ENCODE measurements around the gene MICAL2. TPM values are rescaled to one million over a fixed set of nuclear protein-coding genes. Genes with fewer than 3 reads are reported as not detected.

Gene MICAL2
- total RNA-seq, 1 donor from 2014 or later = 110 TPM

DNA sequence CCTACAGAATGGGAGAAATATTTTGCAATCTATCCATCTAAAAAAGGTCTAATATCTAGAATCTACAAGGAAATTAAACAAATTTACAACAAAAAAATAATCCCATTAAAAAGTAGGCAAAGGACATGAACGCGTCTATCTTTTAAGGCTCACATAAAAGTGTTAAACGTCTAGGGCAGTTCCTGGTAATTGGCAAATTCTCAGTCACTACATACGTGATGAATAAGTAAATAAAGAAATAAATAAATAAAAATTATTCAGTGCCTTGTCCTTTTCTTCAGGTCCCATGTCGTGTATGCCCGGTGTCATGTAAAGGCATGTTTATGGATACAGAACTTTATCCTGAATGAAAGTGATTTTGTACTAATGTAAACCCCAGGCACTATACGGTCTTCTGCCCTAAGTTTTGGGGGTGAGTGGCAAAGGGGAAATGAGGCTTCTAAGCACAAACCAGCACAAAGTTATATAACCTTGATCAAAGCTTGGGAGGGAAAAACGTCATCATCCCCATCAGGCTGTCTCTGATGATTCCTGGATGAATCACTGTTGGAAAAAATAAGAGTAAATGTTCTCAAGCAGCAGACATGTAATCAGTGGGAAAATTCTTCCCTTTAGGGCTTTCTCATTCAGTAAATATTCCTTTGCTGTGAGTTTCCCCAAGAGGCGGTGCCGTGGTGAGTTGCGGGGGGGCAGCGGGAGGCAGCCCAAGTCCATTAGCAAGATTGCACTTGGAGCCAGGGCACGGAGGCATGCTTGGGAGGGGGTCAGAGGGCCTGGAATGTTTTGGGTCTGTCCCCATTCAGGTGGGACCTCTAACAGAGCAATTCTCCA lies 30.4 kb upstream of the MICAL2 start:
- peak; percentile 93 for DNase-seq

DNA sequence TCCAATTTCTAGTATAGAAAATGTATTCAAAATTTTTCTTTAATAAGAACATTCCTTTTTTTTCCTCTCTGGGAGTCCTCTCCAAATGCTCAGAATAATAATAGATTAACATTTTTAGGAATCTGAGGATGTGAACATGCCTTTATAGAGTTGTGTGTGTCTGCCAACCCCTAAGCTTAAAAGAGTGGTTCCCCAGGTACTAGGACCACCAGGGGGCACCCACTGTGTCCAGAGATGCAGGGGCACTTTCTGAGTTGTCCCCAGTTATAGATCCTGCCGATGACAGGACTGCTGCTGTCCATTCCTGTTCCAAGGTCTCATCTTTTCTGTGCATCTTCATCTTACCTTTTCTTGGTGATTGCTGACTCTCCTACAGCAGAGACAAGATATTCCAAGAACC lies 27.0 kb upstream of the MICAL2 start:
- DNase-seq = peak; percentile 31

DNA sequence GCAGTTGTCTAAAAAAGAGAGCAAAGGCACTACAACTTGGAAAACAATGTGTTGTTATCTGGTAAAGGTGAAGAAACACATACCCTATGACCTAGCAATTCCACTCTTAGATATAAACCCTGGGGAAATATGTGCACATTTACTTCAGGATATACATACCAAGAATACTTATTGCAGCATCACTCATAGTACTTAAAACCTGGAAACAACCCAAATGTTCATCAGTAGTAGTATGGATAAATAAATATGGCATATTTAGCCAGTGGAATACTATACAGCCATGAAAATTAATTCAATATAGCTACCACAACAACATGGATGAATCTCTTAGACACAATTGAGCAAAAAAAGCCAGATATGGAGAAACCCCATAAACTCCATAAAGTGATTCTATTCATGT lies 26.1 kb upstream of the MICAL2 start:
- no peak for DNase-seq

DNA sequence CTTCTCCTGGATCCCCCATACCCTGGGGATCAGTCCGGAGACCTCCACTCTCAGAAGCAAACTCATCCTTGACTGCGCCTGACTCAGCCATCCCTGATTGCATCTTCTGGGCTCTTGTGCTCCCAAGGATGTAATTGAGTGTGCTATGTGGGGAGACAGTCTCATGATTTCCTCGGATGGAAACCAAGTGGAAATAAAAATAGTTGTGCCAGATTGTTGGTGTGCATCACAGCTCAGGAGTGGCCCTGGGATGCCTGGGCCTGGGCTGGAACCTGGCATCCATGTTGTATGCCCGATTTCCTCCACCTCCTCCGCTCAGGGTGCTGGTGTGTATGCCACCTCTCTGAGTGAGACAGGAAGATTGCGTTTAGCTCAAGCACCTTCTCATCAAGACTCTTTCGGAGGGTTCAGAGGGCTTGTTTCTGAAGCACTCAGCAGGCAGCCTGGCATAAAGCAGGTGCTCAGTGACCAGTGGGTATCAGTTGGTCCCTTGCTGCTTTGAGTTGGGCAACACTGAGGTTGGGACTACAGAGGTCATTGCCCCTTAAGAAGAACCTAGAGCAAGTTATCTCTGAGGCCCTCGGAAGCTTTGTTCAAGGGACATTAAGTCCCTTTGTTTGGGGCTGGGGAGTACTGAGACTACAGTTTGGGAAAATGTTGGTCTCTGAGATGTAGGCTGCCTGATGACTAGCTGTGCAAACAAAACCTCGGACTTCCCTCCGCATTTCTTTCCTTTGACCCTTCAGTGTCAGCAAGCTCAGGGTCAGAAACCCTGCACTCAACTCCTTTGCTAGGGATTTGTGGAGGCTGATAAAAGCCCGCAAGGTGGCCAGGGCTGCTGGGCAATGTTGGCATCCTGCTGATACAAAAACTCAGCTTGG lies 24.8 kb upstream of the MICAL2 start:
- peak; percentile 44 for DNase-seq

DNA sequence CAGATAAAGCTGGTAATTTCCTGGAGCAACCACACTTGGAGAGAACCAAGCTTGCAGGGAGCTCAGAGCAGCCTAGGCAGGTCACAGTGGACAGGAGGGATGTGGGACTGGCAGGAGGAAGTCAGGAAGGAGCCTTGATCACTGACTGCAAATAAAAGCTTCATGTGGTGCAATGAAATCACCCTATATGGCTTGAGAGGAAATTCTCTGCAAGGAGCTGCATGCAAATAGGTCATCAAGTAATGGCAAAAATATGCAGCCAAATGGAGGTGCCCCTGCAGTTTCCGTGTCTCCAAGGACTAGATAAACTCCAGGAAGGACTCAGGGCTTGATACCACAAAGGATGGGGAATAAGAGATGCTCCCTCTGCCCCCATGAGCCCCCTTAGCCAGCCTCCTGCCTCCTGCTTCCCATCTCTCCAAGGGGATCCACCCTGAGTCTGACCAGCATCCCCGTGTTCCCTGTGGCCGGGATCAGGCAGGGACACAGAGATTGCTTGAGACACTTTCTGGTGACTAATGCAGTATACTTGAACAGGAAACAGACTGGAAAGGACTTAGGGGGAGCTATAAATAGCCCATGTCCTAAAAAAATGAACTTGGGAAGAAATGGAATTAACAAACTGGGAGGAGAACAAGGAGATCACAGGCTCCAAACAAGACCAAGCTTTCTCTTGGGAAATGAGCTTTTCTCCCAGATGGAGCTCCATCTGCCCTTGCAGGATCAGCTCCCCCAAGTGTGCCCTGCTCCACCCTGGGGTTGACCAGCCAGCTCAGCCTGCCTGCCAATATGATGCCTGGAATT lies 23.9 kb upstream of the MICAL2 start:
- peak; percentile 92 for DNase-seq

DNA sequence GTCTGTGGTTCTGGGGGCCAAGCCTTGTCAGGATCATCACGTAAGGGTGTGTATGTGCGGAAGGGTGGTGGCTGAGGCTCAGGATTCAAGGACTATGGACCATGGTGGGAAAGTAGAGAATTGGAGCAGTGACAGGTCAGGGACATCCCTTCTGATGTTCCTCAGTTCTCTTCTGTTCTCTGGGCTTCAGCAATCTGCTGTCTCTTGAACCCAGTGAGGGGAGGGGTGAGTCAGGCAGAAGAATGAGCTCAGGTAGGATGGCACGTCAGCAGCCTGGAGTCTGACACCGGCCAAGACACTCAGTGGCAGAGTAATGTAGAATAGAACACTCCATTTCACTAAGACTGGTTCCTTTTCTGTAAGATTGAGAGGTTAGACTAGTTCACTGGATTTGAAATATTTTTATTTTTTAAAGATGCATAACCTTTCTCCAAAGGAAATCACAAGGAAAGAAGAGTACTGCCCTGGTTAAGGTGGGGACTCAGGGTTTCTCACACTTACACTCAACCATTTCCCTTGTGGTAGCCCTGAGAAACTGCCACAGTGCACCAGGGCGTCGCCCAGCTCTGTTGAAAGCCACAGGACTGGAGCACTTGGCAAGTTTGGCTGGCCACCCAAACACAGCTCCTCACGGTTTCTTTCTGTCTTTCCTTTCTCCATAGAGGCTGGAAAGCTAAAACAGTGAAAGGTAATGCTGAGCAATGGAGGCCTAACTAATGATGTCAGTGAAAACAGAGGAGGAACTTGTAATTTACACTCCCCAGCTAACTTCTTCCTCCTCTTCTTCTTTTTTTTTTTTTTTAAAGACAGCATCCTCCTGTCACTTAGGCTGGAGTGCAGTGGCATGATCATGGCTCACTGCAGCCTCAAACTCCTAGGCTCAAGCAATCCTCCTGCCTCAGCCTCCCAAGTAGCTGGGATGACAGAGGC lies 23.1 kb upstream of the MICAL2 start:
- peak; percentile 68 for DNase-seq

DNA sequence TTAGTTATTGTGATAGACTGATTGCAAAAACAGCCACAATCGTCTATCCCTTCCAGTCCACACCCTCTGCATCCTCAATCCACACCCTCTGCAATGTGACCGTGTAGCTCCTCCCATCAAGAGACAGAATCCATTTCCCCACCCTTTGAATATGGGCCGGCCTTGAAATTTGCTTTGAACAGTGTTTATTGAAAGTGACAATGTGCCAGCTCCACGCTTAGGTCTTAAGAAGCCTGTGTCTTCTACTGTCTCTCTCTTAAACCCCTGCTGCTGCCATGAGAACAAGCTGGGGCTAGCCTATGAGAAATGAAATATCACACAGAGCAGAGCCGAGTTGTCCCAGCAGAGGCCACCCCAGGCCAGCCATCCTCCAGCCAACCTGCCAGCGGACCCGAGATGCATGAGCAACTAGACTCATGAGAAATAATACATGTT lies 22.3 kb upstream of the MICAL2 start:
- DNase-seq = peak; percentile 84

DNA sequence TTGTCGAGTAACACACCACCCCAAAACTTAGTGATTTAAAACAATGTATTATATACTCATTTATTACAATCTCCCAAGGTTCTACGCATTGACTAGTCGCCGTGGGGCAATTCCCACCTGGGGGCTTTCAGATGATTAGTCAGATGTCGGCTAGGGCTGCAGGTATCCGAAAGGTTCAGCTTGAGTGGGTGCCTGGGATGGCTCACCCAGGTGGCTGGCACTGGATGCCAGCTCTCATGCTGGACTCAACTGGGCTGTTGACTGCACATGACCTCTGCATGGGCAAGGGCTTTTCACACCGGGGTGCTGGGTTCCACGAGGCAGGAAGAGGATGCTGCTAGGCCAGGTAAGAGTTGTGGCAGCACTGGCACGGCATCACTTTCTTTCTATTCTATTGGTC lies 21.9 kb upstream of the MICAL2 start:
- no peak for DNase-seq

DNA sequence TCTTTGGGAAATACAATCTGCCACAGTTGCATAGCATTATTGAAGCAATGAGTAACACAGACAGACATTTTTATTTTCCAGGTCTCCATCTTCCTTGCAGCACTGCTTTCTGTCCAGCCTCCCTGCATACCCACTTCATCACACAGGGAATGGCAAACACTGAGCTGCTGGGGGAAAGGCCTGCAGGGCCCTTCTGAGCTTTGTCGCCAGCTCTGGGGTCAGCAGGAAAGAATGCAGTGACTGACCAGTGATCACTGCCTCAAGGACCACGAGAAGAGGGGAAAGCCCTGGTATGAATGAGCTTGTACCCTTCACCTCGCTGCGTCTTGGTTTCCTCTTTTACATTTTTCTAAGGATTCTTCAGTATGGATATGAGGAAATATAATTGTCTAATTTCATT lies 21.3 kb upstream of the MICAL2 start:
- DNase-seq = no peak

DNA sequence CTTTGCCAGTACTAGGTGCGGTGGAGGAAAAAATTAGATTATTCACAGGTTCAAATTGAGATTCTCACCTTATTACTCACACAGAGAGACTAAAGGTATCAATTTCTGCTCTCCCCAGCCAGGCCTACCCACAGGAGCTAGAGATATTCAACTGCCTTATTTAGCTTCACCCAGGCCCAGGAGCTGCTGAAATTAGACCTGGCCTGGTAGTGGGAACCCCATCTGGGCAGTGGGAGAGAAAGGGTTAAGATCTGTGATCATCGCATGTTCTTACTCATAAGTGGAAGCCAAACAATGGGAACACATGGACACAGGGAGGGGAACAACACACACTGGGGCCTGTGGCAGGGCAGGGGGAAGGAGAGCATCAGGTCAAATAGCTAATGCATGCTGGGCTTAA lies 20.9 kb upstream of the MICAL2 start:
- DNase-seq = peak; percentile 68

DNA sequence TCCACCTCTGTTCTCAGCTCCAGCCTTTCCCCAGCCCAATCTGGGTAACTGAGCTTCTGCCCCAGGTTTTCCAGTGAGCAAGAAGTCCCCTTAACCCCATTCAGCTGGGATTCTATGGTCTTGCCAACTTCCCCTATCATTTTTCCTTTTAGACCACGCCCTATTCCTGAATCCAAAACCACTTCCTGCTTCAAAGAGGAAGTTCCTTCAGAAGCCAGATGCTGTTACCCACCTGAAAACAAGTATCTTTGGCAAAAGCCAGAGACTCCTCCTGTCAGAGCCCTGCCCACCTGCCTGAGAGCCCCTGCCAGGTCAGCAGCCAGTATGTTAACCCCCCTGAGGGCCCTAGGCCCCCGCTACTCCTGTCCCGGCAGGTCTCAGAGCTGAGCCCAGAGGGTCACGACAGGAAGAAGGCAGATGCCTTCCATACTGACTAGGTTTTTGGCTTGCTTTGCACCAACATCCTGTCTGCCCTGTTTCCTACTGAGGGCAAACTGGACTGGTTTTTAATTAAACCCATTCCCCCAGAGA lies 20.3 kb upstream of the MICAL2 start:
- DNase-seq = peak; percentile 75

DNA sequence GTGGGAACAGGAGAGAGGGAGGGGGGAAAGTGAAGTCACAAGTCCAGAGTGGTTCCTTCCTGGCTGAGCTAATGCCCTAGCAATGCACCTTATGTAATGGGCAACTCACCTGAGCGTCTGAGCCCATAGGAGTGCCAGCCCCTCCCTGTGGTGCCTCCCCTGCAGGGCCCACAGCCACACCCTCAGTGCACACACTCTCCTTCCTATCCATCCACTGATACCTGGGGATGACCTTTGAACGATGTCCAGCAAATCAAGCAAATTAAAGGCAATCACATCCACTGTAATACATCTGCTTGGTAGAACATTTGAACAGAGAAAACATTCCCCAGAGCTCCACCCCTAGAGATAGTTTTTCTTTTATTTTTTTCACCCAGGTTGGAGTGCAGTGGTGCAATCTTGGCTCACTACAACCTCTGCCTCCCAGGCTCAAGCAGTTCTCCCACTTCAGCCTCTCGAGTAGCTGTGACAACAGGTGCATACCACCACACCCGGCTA lies 19.6 kb upstream of the MICAL2 start:
- DNase-seq = no peak

DNA sequence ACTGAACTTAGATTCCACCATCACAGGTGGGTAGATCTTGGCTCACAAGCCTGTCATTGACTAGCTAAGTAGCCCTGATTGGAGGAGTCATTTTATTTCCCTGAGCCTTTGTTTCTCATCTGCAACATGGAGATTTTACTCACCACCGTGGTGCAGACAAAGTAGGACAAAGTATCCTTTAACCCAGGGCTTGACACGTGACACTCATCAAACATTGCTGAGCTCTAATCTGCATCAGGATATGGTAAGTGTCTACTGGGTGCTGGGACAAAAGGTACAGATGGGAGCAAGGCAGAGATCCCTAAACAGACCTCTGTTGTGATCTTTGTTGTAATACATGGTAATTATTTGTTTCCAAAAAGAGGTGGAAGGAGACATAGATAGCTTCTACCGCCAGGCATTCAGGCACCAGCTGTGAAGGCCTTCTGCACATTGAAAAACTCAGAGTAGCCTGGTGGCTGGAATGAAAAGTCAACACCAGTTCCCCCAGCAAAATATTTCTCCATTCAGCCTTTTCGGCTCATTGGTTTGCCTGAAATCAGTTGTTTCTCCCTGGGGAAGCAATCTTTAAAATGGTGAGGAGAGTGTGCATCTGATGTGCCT lies 18.3 kb upstream of the MICAL2 start:
- no peak for DNase-seq

DNA sequence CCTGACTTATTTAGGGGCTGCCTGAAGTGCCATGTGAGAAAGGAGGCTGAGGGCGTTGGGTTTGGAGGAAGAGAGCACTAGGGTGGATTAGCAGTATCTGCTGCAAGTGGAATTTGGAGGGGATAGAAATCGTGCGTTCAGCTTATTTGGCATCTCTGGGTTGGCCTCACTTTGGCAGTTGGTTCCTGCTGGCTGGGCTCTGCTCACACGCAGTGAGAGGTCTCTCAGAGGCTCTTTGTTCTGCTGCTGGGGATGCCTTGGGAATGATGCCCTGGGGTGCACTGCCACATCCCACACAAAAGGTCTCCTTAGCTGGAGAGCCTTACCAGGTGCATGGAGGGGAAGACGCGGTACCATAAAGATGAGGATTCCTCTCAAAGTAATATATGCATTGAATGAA lies 17.7 kb upstream of the MICAL2 start:
- DNase-seq = no peak

DNA sequence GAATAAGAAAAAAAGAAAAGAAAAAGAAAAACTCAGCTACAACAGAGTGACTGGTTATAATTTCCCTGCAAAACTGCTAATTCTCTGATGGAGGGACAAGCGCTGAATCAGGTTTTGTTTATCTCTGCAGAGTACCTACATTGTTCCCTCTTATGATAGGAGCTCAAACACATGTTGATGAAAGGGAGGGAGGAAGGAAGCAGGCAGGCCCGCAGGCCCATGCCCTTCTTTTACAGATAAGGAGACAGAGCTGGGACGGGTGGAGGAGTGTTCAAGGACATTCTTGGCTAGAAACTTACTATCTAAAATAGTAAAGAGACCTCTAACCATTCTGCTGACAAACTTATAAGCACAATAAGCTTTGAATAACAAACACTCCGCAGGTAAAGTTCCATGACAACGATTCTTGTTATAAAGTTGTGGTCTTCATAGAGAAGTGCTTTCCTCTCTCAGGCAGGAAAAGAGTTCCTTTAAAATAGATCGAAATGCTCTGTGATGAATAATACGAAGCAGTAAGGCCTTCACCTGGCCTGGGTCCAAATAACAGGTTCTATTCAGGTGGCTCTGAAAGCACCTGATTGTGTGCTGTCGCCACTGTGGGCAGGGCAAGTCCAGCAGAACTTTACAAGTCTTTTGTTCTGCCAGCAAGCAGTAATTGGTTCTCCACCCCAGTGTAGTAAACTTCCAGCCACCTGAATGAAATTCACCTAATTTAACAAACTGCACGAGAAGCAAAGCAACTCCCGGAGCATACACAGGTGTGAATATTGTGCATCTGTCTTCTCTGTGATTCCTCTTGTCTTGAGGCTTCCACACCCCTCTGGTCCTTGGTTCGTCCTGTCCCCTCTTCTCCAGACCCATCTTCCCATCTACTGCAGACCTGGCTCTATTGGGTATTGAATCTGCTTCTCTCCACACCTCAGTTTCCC lies 15.3 kb upstream of the MICAL2 start:
- DNase-seq = peak; percentile 28

DNA sequence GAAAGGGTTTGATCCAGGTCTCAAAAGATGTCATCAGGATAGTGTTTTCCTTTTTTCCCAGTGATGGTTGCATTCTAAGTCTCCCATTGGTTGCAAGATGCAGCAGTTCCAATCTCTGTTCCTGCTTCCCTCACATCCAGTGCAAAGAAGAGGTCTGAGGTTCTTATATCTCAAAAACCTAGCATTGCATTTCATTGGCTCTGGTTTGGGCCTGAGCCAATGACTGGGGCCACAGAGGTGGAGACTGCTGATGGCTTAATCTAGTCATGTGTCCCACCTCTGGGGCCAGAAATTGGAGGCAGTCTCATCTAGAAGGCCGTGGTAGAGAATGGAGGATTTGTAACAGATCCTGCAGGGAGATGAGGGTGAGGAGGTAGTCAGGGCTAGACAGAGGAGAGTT lies 13.2 kb upstream of the MICAL2 start:
- DNase-seq = no peak

DNA sequence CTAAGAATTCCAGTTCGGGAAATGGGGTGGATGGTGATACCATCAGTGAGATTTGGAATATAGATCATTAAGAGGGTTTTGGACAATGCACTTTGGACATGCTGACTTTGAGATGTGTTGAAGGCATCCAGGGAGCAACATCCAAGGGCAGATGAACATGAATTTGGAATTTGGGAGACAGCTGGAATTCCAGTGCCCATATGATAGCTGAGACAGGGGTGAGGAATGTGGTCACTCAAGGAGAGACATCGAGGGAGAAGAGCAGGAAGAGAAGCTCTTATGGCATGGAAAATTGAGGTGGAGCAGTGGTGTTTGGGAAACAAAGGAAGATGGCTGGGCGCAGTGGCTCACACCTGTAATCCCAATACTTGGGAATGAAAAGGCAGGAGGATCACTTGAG lies 11.8 kb upstream of the MICAL2 start:
- no peak for DNase-seq

DNA sequence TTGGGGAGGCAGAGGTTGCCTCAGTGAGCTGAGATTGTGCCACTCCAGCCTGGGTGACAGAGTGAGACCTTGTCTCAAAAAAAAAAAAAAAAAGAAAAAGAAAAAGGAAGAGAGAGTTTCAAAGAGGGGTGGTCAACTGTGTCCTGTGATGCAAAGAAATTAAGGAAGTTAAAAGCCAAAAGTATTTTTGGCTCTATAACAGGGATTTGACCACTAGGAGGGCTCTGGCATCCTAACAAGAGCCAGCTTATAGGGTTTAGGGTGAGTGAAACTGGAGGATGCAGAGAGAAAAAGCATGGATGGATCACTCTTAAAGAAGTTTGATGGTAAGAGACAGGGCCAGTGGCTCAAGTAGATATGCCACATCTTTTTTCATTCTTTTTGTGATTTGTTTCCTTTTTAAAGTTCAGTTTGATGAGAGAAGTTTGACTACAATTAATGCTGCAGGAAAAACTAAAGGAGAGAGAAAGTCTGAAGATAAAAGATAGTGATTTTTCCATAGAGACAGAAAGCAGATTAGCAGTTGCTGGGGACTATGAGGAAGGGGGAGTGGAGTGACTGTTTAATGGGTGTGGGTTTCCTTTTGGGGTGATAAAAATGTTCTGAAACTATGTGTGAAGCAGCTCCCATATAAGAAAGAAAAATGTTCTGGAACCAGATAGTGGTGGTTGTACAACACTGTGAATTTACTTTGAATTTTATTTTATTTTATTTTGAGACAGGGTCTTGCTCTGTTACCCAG lies 11.1 kb upstream of the MICAL2 start:
- no peak for DNase-seq

DNA sequence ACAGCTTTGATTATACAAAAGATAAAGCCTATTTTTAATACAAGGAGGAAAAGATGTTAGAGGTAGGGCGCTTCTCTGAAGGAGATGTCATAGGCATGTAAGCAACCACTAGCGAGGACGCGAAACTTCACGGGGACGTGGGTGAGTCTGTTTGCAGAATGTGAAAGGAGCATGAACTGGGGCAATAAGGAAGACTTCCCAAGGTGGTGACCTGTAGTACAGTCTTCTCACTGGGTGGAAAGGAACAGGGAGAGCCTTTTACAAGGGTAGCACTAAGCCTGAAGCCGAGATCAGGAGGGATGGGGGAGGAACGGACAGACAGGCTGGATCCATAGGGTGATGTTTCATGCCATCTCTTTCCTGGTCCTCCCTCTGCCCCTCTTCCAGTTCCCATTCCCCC lies 10.0 kb upstream of the MICAL2 start:
- no peak for DNase-seq
